Epithelial cell of proximal tubule (primary cell): ENCODE data around the gene PRKCE. TPM values are rescaled to one million over a fixed set of nuclear protein-coding genes. Genes with fewer than 3 reads are reported as not detected.

ENCODE experiments used
- DNase-seq: peaks from one replicate; pipeline ENCODE4 v3.0.0-alpha.2; 2011; ENCODE audit warnings: low read depth
- H3K4me3 ChIP-seq: 2 replicates; pipeline ENCODE4 v1.5.1; 2011; ENCODE audit warnings: low read depth, mild to moderate bottlenecking, low read length
- CTCF ChIP-seq: conservative IDR thresholded peaks from 2 replicates; pipeline ENCODE4 v1.5.1; 2012; ENCODE audit warnings: low read depth, mild to moderate bottlenecking, low read length
- total RNA-seq: library from RNA; depleted of rRNA; stranded (reverse); fragments of >200 nt; gene quantifications from 2 replicates; pipeline ENCODE4 v1.2.3, GENCODE V29; 2015

The PRKCE gene
- total RNA-seq, 1 donor from 2014 or later = 2.5 TPM

- H3K4me3 ChIP-seq = no peak overlapping the region
- DNase-seq = no peak
- no peak for TF ChIP-seq CTCF
Measured at GRCh38 chr2:45944074-45944473, 292.6 kb downstream of the PRKCE start.

GRCh38 chr2:45945302-45945717, 293.8 kb downstream of the PRKCE start:
- no peak for TF ChIP-seq CTCF
- no peak for DNase-seq
- no peak overlapping the region for H3K4me3 ChIP-seq

- no peak for TF ChIP-seq CTCF
- DNase-seq = no peak
- no peak overlapping the region for H3K4me3 ChIP-seq
Measured at GRCh38 chr2:45946023-45946422, 294.5 kb downstream of the PRKCE start.

- no peak for TF ChIP-seq CTCF
- no peak for DNase-seq
Measured at GRCh38 chr2:45950606-45951005, 299.1 kb downstream of the PRKCE start.

GRCh38 chr2:45951025-45951727, 299.7 kb downstream of the PRKCE start:
- DNase-seq = no peak
- no peak overlapping the region for H3K4me3 ChIP-seq
- TF ChIP-seq CTCF = no peak

More at GRCh38 chr2:45950606-45951005, 299.1 kb downstream of the PRKCE start:
- no peak overlapping the region for H3K4me3 ChIP-seq

GRCh38 chr2:45952591-45952990, 301.1 kb downstream of the PRKCE start:
- no peak for TF ChIP-seq CTCF
- no peak for DNase-seq
- H3K4me3 ChIP-seq = no peak overlapping the region
